GM18499 (cell line): ENCODE measurements around the gene CTDSPL.
"Not testable (repeated sequence)": the region's sequence is repeated elsewhere in the genome, so short reads cannot be mapped to it uniquely, and the experiment has no call there.

Source experiments
- ATAC-seq: cut with Tn5 transposase; IDR thresholded peaks from one replicate; pipeline ENCODE4 v1.9.1; 2021; ENCODE audit warnings: moderate number of reproducible peaks; ENCODE audit not compliant: insufficient read depth, unreplicated experiment

Gene CTDSPL, protein sequence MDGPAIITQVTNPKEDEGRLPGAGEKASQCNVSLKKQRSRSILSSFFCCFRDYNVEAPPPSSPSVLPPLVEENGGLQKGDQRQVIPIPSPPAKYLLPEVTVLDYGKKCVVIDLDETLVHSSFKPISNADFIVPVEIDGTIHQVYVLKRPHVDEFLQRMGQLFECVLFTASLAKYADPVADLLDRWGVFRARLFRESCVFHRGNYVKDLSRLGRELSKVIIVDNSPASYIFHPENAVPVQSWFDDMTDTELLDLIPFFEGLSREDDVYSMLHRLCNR

DNA sequence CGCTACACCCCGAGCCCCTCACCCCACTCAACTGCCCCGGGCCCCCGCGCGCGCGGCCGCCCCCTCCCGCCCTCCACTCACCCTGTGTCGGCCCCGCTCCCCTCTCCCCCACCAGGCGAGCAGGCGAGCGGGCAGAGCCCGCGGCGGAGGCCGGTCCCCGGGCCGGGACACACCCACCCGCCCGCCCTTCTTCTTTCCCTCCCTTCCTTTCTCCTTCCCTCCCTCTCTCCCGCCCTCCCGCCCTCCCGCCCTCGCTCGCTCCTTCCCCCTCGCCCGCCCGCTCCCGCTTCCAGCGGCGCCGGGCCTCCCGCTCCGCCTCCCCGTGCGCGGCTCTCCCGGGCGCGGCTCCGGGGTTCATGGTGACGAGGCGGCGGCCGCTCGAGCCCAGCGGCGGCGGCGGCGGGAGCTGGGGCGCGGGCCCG, at the start of gene CTDSPL:
Gene CTDSPL, plus strand, starts transcription at position 261 of the 422 bp plus-strand sequence. CDS start 320 bp downstream, outside the sequence.
- ATAC-seq = no peak

DNA sequence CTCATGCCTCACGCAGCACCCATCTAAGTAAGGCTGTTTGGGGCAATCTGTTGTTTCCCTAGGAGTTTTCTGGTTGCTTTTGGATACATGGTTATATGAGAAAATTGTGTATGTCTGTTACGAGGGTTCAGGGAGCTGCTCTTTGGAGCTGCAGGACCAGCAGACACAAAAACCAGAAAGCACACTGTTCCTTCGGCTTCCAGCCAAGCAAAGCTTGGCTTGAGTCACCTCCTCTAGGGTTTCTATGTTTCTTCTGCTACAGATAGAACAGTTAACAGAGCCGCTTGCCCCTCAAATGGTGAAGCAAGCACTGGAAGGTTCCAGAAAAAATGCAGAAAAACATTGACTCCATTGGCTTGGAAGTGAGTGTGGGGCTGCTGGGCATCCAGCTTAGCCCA, 49.2 kb upstream of the CTDSPL start:
- no peak for ATAC-seq

GRCh38 chr3:37813403-37813802, 48.3 kb upstream of the CTDSPL start:
- no peak for ATAC-seq

- ATAC-seq = no peak
These were observed 47.1 kb upstream of the CTDSPL start for GRCh38 chr3:37814547-37814946.

GRCh38 chr3:37815156-37815555, 46.5 kb upstream of the CTDSPL start:
- ATAC-seq = not testable (repeated sequence)

GRCh38 chr3:37816271-37816670, 45.4 kb upstream of the CTDSPL start:
- no peak for ATAC-seq

GRCh38 chr3:37819591-37819990, 42.1 kb upstream of the CTDSPL start:
- no peak for ATAC-seq

DNA sequence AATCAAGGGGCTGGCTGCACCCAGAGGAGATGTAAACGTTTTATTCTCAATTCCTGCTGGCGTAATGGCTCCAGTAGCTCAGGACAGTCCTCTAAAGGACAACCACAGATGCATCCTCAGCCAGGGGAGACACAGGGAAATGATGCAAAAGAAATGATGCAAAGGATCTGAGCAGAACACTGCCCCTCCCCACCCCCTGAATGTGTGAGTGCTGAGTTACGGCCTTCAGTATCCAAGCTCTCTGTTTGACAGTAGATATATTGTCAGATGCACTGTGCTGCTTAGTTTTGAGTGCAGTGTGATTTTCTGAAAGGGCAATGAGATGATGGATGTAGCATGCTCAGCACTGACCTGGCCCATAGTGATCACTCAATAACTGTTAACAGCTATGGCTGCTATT, 41.4 kb upstream of the CTDSPL start:
- no peak for ATAC-seq

DNA sequence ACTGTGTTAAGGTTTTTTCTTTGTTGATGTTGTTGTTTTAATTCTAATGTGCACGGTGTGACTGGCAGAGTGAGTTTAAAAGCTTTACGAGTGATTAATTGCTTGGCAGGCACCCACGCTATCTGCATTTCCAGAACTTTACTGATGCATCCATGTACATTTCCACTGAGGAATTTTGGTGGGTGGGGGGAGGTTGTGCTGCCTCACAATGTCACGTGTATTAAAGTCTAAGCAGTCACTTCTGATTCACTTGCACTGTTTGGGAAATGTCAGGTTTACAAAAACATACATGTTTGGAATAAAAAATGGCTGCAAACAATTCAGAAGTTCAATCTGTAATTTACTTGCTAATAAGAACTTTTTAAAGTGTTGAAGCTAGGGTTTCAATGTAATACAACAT, 38.5 kb upstream of the CTDSPL start:
- no peak for ATAC-seq

- no peak for ATAC-seq
These were observed 37.4 kb upstream of the CTDSPL start for GRCh38 chr3:37824090-37824953.

- no peak for ATAC-seq
These were observed 36.7 kb upstream of the CTDSPL start for GRCh38 chr3:37824954-37825328.

- no peak for ATAC-seq
These were observed 35.8 kb upstream of the CTDSPL start for GRCh38 chr3:37825744-37826400.

DNA sequence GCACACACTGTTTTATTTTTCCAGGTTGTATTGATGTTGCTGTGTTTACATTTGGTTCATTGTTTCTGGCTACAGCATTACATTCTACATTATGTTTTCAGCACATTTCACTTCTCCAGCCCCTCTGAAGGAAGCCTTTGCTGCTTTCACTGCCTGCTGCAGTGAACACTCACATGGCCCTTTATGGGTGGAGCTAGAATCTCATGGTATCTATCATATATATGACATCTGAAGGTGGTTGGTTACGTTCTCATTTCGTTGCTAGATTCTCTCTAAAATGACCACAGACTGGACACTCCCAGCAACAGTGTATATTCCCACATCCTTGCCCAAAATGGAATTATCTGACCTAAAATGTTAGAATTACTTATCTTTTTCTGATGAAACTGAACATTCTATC, 35.2 kb upstream of the CTDSPL start:
- no peak for ATAC-seq

DNA sequence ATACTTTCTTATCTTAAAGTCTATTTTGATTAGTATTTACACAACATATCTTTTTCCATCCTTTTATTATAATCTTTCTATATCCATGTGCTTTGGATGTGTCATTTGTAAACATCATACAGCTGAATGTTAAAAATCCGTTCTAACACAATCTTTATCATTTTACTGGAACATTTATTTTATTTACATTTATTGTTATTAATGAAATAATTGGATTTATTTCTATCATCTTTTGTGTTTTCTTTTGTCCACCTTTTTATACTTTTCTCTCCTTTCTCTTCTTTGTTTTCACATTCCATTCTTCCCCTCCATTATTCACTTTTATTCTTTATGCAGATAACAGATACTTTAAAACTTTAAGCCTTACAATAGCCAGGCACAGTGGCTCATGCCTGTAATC, 34.7 kb upstream of the CTDSPL start:
- no peak for ATAC-seq

- ATAC-seq = no peak
These were observed 29.2 kb upstream of the CTDSPL start for GRCh38 chr3:37832480-37832879.

GRCh38 chr3:37833302-37834186, 28.1 kb upstream of the CTDSPL start:
- no peak for ATAC-seq

GRCh38 chr3:37836589-37836988, 25.1 kb upstream of the CTDSPL start:
- no peak for ATAC-seq

- no peak for ATAC-seq
These were observed 14.0 kb upstream of the CTDSPL start for GRCh38 chr3:37847689-37848088.

GRCh38 chr3:37849146-37849923, 12.3 kb upstream of the CTDSPL start:
- no peak for ATAC-seq
